Natural killer cell (primary cell): ENCODE results near the gene NTHL1. TPM values are rescaled to one million over a fixed set of nuclear protein-coding genes. Genes with fewer than 3 reads are reported as not detected.

ENCODE experiments used
- ATAC-seq, 3 donors: fragments of 150-1000 bp in 2 of 3; fragments of 200-7000 bp in 1 of 3; cut with Tn5 transposase; 1 replicate in 1 of 3; 2 replicates in 2 of 3; pipeline ENCODE4 v1.10.0; 2021; ENCODE audit warnings: mild to moderate bottlenecking in 2 of 3, moderate library complexity in 2 of 3
- DNase-seq, 2 donors: peaks; one replicate each; pipeline versions ENCODE4 v3.0.0 to v3.0.0-alpha.2; 2013 to 2021; ENCODE audit warnings: mixed read lengths in 1 of 2
- H3K27ac ChIP-seq: one replicate; pipeline ENCODE4 v1.5.1; 2013; ENCODE audit warnings: mild to moderate bottlenecking, low read length
- H3K27me3 ChIP-seq: one replicate; pipeline ENCODE4 v1.6.1; 2013; ENCODE audit warnings: low read length; ENCODE audit not compliant: control insufficient read depth, insufficient read depth
- H3K36me3 ChIP-seq: one replicate; pipeline ENCODE4 v1.6.1; 2013; ENCODE audit warnings: low read length; ENCODE audit not compliant: control insufficient read depth, insufficient read depth
- H3K4me1 ChIP-seq: one replicate; pipeline ENCODE4 v1.6.1; 2013; ENCODE audit warnings: low read length; ENCODE audit not compliant: control insufficient read depth, insufficient read depth
- H3K4me3 ChIP-seq: one replicate; pipeline ENCODE4 v1.5.1; 2013; ENCODE audit warnings: low read length
- H3K9me3 ChIP-seq: one replicate; pipeline ENCODE4 v1.6.1; 2013; ENCODE audit warnings: low read length; ENCODE audit not compliant: control insufficient read depth, insufficient read depth
- H3K27ac Mint-ChIP-seq, 2 donors: one replicate each; pipeline ENCODE4 v1.8.0; 2022; ENCODE audit warnings: mild to moderate bottlenecking in 2 of 2, mixed read lengths in 2 of 2, moderate library complexity in 1 of 2
- H3K27me3 Mint-ChIP-seq, 2 donors: one replicate each; pipeline ENCODE4 v1.8.0; 2022; ENCODE audit warnings: low read depth in 2 of 2, mixed read lengths in 2 of 2
- H3K36me3 Mint-ChIP-seq: one replicate; pipeline ENCODE4 v1.8.0; 2022; ENCODE audit warnings: mixed read lengths
- H3K4me1 Mint-ChIP-seq, 2 donors: one replicate each; pipeline ENCODE4 v1.8.0; 2022; ENCODE audit warnings: mixed read lengths in 2 of 2
- H3K4me3 Mint-ChIP-seq: one replicate; pipeline ENCODE4 v1.8.0; 2022; ENCODE audit warnings: mild to moderate bottlenecking, moderate library complexity, mixed read lengths
- H3K9me3 Mint-ChIP-seq, 2 donors: one replicate each; pipeline ENCODE4 v1.8.0; 2022; ENCODE audit warnings: mixed read lengths in 2 of 2
- WGBS: methylation state at CpG from one replicate; pipeline ENCODE4 v1.1.7; 2013; ENCODE audit warnings: missing lambda C conversion rate; ENCODE audit not compliant: insufficient coverage; 5-methylcytosine and 5-hydroxymethylcytosine counted together
- intact Hi-C: fragments of 100-400 bp; cut with micrococcal nuclease; formaldehyde crosslinking; loops from one replicate; pipeline ENCODE4 v1.14.2; 2022
- total RNA-seq, 4 donors: library from RNA; stranded (reverse); fragments of 120-200 nt in 1 of 4; gene quantifications; one replicate each; pipeline versions ENCODE4 v1.2.3 to v1.2.4, GENCODE V29; 2013 to 2022
- TF ChIP-seq, protein P1 (sequence below): fragments of 200-600 bp; IDR thresholded peaks from one replicate; pipeline ENCODE4 v1.8.0; 2022; ENCODE audit warnings: antibody characterized with exemption

NTHL1 gene
- total RNA-seq, 3 donors from 2014 or later (not counting 1 experiment from before 2014, with no cell fraction given) = 8.7 to 12.9 (median 9.7) TPM

- no peaks in the 10 kb centered on the region for H3K4me1 ChIP-seq
- no peaks in the 10 kb centered on the region for H3K9me3 ChIP-seq
- no peak overlapping the region for H3K4me3 ChIP-seq
- H3K36me3 ChIP-seq = peaks cover 82% of the 10 kb centered on the region
- no peak for ATAC-seq
- DNase-seq = no peak
- H3K27ac Mint-ChIP-seq = no peak overlapping the region
- H3K27me3 Mint-ChIP-seq = no peaks in the 10 kb centered on the region
- TF ChIP-seq, protein P1, sequence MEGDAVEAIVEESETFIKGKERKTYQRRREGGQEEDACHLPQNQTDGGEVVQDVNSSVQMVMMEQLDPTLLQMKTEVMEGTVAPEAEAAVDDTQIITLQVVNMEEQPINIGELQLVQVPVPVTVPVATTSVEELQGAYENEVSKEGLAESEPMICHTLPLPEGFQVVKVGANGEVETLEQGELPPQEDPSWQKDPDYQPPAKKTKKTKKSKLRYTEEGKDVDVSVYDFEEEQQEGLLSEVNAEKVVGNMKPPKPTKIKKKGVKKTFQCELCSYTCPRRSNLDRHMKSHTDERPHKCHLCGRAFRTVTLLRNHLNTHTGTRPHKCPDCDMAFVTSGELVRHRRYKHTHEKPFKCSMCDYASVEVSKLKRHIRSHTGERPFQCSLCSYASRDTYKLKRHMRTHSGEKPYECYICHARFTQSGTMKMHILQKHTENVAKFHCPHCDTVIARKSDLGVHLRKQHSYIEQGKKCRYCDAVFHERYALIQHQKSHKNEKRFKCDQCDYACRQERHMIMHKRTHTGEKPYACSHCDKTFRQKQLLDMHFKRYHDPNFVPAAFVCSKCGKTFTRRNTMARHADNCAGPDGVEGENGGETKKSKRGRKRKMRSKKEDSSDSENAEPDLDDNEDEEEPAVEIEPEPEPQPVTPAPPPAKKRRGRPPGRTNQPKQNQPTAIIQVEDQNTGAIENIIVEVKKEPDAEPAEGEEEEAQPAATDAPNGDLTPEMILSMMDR = no peak
- WGBS = 80% methylated on average over 15 of the region's 16 CpGs
- no peaks in the 10 kb centered on the region for H3K9me3 Mint-ChIP-seq
- peaks cover 0 to 4% of the 10 kb centered on the region in 2 donors for H3K4me1 Mint-ChIP-seq
- H3K4me3 Mint-ChIP-seq = no peak overlapping the region
- no peaks in the 10 kb centered on the region for H3K36me3 Mint-ChIP-seq
- no peak overlapping the region for H3K27ac ChIP-seq
- intact Hi-C loops = no loop called here
- H3K27me3 ChIP-seq = no peaks in the 10 kb centered on the region
Observed at GRCh38 chr16:2082983-2083364, 35.3 kb upstream of the NTHL1 start.

GRCh38 chr16:2082171-2082982, 34.7 kb upstream of the NTHL1 start:
- peaks cover 0 to 4% of the 10 kb centered on the region in 2 donors for H3K4me1 Mint-ChIP-seq
- no peaks in the 10 kb centered on the region for H3K9me3 ChIP-seq
- H3K27ac Mint-ChIP-seq = no peak overlapping the region
- intact Hi-C loops = no loop called here
- no peaks in the 10 kb centered on the region for H3K27me3 Mint-ChIP-seq
- 96% methylated on average over 32 of the region's 32 CpGs for WGBS
- H3K4me1 ChIP-seq = no peaks in the 10 kb centered on the region
- no peak for DNase-seq
- H3K4me3 ChIP-seq = no peak overlapping the region
- H3K36me3 Mint-ChIP-seq = no peaks in the 10 kb centered on the region
- TF ChIP-seq, protein P1 = no peak
- ATAC-seq = no peak
- H3K36me3 ChIP-seq = peaks cover 77% of the 10 kb centered on the region
- no peak overlapping the region for H3K27ac ChIP-seq
- H3K27me3 ChIP-seq = no peaks in the 10 kb centered on the region
- H3K4me3 Mint-ChIP-seq = no peak overlapping the region
- H3K9me3 Mint-ChIP-seq = no peaks in the 10 kb centered on the region

DNA sequence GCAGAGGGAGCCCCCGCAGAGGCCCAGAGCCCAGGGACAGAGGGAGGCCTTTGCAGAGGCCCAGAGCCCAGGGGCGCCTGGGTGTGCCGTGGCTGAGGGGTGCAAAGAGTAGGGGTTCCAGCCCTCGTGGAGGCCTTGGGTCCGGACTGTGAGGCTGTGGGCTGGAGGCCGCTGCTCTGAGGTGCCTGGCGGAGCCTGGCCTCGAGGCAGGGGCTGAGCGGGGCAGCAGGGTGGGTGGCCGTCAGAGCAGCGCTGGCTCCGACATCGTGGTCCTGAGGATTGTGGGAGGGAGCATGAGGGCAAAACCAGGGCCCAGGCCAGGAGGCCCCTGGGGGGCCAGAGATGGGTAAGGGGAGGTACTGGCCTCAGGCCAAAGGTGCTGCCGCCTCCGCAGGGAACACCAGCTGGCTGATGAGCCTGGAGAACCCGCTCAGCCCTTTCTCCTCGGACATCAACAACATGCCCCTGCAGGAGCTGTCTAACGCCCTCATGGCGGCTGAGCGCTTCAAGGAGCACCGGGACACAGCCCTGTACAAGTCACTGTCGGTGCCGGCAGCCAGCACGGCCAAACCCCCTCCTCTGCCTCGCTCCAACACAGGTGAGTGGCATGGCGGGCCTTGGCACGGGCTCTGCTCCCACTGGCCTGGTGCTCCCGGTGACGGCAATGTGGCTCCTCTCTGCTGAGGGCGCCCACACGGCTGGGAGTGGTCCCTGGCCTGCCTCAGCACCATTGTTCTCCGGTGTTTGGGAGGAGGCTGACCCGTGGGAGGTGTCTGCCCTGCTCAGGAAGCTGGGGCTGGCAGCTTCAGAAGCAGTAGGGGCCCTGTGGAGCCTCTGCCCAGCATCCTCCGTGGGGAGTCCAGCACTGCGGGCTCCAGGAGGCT, 33.8 kb upstream of the NTHL1 start:
- Histone ChIP-seq H3K4me3 (no peak overlapping the region), H3K27me3 (no peaks in the 10 kb centered on the region), H3K9me3 (no peaks in the 10 kb centered on the region), H3K36me3 (peaks cover 70% of the 10 kb centered on the region), H3K27ac (no peak overlapping the region), H3K4me1 (no peaks in the 10 kb centered on the region)
- TF ChIP-seq, protein P1 = no peak
- Mint-ChIP-seq H3K36me3 (no peaks in the 10 kb centered on the region), H3K27me3 (no peaks in the 10 kb centered on the region), H3K9me3 (no peaks in the 10 kb centered on the region), H3K4me1 (peaks cover 0 to 4% of the 10 kb centered on the region in 2 donors), H3K4me3 (no peak overlapping the region), H3K27ac (no peak overlapping the region)
- intact Hi-C loops = no loop called here
- 94% methylated on average over 35 of the region's 35 CpGs for WGBS
- ATAC-seq (no peak), DNase-seq (no peak)
